H54 (cell line): ENCODE data around the gene ARHGAP10.

ENCODE experiments used
- DNase-seq: peaks from one replicate; pipeline ENCODE4 v3.0.0; 2011; ENCODE audit warnings: low spot score, mixed read lengths; ENCODE audit not compliant: insufficient read length
- FAIRE-seq: peaks from 3 replicates; lab custom pipeline; 2011; peaks lifted over from hg19 to GRCh38; lab: Jason Lieb, UNC
- POLR2A ChIP-seq: IDR thresholded peaks from 2 replicates; pipeline ENCODE4 v1.6.1; 2011; ENCODE audit warnings: low read depth, mild to moderate bottlenecking, low read length

The ARHGAP10 gene

GRCh38 chr4:147717878-147718277 is 14.0 kb upstream of the ARHGAP10 start:
- no peak for FAIRE-seq
- no peak for DNase-seq
- no peak for TF ChIP-seq POLR2A

- DNase-seq (no peak), FAIRE-seq (no peak)
- TF ChIP-seq POLR2A: no peak
Measured at GRCh38 chr4:147723326-147723725, 8.6 kb upstream of the ARHGAP10 start.

GRCh38 chr4:147724468-147725201 is 7.3 kb upstream of the ARHGAP10 start:
- FAIRE-seq (no peak), DNase-seq (no peak)
- TF ChIP-seq POLR2A: no peak

- DNase-seq (no peak), FAIRE-seq (no peak)
- TF ChIP-seq POLR2A: no peak
Measured at GRCh38 chr4:147725673-147726072, 6.2 kb upstream of the ARHGAP10 start.

- no peak for TF ChIP-seq POLR2A
- DNase-seq (no peak), FAIRE-seq (no peak)
Measured at GRCh38 chr4:147727476-147728028, 4.3 kb upstream of the ARHGAP10 start.

- FAIRE-seq: no peak
- no peak for TF ChIP-seq POLR2A
- no peak for DNase-seq
Measured at GRCh38 chr4:147730333-147730732, 1.6 kb upstream of the ARHGAP10 start.

- no peak for FAIRE-seq
- DNase-seq: no peak
- TF ChIP-seq POLR2A: no peak
Measured at GRCh38 chr4:147732518-147733235, 789 bp downstream of the ARHGAP10 start.

- no peak for DNase-seq
- no peak for TF ChIP-seq POLR2A
- FAIRE-seq: no peak
Measured at GRCh38 chr4:147733716-147734344, 1.9 kb downstream of the ARHGAP10 start.

GRCh38 chr4:147734496-147734895 is 2.6 kb downstream of the ARHGAP10 start:
- no peak for TF ChIP-seq POLR2A
- no peak for FAIRE-seq
- no peak for DNase-seq

GRCh38 chr4:147735413-147736301 is 3.8 kb downstream of the ARHGAP10 start:
- FAIRE-seq: no peak

GRCh38 chr4:147736458-147736857 is 4.6 kb downstream of the ARHGAP10 start:
- TF ChIP-seq POLR2A: no peak
- DNase-seq: peak; percentile 43
- FAIRE-seq: peak; percentile 41

More at GRCh38 chr4:147735413-147736301, 3.8 kb downstream of the ARHGAP10 start:
- no peak for TF ChIP-seq POLR2A
- no peak for DNase-seq

GRCh38 chr4:147737623-147738022 is 5.7 kb downstream of the ARHGAP10 start:
- no peak for DNase-seq
- no peak for FAIRE-seq
- no peak for TF ChIP-seq POLR2A

- FAIRE-seq (no peak), DNase-seq (no peak)
- TF ChIP-seq POLR2A: no peak
Measured at GRCh38 chr4:147739239-147739823, 7.4 kb downstream of the ARHGAP10 start.
